Glomerular visceral epithelial cell (primary cell): ENCODE data around the gene SARNP.
A peak's percentile ranks its signal among the peaks of the same experiment; 100 is the strongest.

Experiments used
- DNase-seq: peaks from one replicate; pipeline ENCODE4 v3.0.0-alpha.2; 2016; ENCODE audit errors: extremely low spot score

SARNP gene

DNA sequence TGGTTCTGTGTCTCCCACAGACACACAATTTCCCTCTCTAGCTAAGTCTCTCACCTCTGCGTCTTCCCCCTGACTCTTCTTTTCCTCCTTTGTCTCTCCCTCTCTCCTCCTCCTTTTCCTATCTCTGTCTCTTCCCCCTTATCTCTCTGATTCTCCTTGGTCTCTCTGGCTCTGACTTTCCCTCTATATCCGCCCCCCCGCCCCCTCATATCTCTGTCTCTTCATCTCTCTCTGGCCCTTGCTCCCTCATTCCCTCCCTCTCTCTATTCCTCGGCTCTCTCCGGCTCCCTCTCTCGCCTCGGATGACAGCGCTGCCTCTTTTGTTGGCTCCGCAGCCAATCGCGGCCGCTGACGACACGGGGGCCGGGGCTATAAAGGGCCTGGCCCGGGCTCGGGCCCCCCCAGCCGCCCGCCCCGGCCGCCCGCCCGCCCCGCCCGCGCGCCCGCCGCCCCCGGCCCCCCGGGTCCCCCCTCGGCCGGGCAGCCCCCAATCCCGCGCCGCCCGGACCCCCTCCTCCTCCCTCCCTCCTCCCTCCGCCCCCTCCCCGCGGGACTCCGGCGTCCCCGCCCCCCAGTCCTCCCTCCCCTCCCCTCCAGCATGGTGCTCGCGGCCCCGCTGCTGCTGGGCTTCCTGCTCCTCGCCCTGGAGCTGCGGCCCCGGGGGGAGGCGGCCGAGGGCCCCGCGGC, 74.7 kb downstream of the SARNP start, which contains the start of gene GDF11:
TSS of gene GDF11 (plus strand) at position 404 of the 687 bp plus-strand sequence. CDS start at position 599, 195 bp downstream.
- DNase-seq: peak; percentile 82

DNA sequence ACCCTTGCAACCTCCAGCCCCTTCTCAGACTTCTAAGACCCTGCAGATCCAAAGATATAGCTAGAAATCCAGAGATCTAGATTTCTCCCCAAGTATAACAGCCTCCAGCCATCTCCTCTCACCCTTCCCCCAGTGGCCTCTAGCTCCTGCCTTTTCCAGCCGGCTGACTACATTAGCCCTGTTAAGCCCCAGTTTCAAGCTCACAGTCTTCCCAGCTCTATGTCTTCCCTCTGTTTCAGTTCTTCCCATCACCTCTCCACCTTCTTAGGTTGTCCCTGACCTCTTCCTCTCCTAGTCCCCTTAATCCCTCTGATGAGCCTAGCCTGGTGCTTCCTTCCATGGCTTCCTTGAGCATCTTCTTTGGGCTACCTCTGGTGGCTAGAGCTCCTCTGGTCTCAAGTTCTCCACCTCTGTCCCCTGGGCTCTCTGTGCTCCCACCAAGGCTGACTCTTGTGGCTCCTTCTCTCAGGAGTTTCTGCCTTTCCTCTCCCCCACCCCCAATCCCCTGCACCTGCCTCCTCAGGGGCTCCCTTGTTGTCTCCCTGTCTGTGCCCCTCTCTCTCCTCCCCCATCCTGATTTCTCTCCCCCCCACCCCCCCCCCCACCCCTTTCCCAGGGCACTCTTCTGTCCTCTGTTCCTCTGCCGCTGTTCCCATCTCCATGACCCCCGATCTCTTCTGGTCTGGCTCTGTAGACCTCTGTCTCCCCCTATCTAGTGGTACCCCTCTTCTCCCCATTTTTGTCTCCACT, 75.4 kb downstream of the SARNP start:
- no peak for DNase-seq

DNA sequence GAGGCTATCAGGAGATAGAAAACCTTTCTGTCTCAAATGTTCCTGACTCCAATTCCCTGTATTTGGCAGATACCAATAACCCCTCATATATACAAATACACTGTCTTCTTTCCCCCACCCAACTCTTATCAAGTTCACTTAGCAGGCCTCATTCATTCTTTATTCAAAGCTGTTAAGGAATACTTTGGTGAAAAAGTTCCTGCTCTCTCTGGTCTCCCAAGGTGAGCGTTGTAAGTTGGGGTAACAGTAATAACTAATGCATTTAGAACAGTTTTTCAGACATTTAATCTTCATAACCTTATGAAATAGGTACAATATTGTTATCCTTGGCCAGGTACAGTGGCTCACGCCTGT, 78.5 kb downstream of the SARNP start:
- DNase-seq: no peak

DNA sequence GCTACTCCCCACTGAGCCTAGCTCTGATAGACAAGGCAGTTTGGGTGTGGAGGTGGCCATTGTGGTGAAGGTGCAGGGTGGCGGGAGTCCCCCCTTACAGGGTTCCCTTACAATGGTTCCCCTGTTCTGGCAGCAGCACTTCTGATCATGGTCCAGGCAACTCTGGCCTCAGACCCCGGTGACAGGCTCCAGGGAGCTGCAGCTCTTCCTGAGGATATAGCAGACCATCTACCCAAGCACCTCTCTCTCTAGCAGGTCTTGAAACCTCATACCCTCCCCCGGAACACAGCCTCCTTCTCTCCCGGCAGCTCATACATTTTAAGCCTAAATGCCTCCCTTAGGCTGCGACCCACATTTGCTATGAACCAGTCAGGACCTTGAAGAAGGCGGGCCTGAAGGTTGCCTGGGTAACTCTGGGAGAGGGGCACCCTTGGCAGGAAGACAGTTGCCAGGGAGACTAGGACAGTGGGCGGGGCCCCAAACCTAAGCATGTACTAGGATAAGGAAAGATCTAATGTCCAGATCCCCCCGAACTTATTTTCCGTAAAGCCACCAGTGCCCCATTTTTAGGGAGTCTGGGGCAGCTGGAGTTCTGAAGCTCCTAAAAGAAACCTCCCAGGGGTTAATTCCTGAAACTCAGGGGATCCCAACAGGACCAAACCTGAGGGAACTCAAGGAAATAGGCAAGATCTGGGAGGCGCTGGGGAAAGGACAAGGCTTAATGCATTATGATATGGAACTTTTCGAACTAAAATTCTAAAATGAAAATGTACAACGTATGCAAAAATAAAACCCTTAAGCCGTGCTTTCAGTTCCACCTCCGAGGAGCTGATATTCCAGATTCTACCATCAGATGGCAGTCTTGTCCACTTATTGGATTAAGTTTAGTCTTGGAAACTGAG, 79.2 kb downstream of the SARNP start:
- peak; percentile 83 for DNase-seq

DNA sequence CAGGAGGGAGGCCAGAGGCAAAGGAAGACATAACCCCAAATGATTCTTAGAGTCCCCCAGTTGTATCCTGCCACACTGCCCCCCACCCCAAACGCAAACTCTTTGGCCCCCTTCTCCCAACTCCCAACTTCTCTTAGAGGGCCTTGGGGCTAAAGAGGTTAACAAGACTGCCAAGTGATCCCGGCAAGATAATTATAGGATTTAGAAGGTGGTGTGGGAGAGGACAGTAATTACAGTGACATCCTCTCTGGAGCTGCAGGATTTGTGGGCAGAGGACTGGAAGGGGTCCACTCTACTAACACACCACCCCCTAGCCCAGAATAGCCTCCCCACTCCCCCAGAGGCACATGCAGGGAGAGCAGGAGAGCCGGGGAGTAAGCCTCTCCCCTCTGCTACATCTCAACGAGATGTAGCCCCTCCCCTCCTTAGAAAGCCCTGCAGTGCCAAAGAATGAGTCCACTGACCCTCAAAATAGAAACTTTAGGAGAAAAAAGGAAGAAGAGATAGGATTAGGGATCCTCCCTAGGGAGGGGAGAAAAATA, 79.9 kb downstream of the SARNP start:
- no peak for DNase-seq

DNA sequence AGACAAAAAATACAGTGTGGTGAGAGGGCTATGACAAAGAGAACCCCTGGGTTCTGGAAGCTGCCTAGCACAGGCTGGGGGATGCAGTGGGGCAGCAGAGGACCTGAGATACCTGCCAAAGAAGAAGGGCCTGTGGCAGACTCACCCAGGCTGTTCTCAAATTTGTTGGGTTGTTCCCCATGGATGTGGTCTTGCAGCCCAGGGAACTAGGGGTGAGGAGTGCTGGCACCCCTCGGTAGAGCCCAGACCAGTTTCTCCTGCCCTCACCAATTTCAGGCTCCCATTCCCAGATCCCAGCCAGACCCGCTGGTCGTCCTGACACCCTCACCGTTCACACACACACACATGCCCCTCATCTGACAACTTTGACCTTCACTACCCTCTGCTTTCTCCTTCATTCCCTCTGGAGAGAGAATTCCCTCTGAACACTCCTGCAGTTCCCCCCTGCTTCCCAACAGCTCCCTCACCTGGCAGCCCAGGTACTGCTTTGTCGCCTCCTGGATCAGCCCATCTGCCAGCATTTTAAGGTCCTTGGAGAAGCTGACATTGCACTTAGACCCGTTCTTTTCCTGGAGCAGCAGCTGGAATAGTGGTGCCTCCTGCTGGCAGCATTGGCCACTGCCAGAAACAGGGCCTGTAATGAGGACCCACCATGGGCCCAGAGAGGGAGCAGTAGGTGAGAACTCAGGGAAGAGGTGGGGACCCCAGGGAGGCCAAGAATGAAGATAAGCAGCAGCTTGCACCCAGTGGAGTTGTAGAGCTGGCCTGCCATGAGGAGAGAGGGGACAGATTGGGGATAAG, 80.5 kb downstream of the SARNP start:
- peak; percentile 59 for DNase-seq

DNA sequence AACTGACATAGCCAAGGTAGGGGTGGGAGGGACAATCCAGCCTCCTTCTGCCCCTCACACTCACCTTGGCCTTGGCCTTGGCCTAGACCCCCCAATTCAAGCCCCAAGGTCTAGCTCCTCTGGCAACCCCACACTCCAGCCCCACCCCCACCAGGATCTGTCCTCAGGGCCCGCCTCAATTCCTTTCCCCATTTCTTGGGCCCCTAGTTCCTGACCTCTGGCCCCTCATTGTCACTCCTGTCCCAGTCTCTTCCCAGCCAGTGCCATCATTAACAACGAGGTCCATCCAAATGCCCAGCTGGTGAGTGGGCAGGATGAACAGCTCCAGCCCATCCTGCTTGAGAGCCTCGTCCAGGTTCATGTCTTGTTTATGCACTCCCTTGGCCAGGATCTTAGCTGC, 81.4 kb downstream of the SARNP start:
- no peak for DNase-seq

DNA sequence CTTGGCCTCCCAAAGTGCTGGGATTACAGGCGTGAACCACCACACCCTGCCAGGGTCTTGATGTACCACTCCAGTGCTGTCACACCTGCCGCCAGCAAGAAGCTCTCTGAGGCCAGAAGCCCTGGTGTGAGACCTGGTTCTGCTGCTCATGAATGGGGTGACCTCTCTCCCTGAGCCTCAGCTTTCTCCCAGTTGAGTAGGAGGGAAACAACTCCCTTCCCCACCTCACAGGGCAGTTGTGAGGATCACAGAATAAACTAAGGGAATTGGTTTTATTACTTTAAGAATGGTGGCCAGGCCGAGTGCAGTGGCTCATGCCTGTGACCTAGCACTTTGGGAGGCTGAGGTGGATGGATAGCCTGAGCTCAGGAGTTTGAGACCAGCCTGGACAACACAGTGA, 82.9 kb downstream of the SARNP start:
- no peak for DNase-seq

DNA sequence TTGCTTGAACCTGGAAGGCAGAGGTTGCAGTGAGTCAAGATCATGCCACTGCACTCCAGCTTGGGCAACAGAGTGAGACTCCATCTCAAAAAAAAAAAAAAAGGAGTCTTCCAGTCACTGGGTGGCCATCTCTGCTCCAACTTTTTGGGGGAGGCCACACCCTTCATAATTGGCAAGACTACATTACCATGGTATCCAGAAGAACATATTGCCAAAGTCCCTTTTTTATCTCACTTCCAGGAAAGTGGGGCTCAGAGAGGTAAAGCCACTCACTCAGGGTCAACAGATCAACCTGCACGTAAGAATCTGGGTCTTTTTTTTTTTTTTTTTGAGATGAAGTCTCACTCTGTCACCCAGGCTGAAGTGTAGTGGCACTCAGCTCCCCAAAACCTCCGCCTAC, 83.7 kb downstream of the SARNP start:
- DNase-seq: no peak

DNA sequence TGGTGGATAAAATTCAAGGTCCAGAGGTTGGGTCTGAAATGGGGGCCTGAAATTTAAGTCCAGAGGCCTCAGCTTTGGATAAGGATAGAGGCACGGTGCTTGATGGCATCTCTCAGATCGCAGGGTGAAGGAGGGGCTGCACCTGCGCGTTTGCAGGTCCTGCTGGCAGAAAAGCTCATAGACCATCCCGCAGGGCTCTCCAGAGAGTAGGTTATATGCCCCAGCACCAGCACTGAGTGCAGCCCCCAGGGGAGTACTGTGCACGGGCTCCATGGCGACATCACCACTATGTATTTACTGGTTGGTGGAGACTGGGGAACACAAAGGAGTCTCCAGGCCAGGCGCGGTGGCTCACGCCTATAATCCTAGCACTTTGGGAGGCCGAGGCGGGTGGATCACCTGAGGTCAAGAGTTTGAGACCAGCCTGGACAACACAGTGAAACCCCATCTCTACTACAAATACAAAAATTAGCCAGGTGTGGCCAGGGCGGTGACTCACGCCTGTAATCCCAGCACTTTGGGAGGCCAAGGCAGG, 84.4 kb downstream of the SARNP start:
- no peak for DNase-seq

DNA sequence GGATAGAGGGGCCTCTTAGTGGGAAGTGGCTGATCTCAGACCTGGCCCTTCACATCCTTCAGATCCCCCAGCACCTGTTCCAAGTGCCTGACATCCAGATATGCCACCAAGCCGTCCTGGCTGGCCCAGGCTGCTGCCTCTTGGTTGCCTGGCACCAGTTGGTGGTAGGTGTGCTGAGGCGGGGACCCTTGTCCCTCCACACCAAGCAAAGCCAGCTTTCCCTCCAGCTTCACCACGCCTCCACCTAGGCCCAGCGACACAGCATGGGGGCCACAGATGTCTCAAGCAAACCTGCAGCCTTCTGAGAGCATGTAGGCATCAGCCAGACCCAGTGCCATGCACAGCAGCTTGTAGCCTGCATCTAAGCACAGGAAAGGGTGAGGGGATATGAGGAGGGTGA, 85.2 kb downstream of the SARNP start:
- no peak for DNase-seq

DNA sequence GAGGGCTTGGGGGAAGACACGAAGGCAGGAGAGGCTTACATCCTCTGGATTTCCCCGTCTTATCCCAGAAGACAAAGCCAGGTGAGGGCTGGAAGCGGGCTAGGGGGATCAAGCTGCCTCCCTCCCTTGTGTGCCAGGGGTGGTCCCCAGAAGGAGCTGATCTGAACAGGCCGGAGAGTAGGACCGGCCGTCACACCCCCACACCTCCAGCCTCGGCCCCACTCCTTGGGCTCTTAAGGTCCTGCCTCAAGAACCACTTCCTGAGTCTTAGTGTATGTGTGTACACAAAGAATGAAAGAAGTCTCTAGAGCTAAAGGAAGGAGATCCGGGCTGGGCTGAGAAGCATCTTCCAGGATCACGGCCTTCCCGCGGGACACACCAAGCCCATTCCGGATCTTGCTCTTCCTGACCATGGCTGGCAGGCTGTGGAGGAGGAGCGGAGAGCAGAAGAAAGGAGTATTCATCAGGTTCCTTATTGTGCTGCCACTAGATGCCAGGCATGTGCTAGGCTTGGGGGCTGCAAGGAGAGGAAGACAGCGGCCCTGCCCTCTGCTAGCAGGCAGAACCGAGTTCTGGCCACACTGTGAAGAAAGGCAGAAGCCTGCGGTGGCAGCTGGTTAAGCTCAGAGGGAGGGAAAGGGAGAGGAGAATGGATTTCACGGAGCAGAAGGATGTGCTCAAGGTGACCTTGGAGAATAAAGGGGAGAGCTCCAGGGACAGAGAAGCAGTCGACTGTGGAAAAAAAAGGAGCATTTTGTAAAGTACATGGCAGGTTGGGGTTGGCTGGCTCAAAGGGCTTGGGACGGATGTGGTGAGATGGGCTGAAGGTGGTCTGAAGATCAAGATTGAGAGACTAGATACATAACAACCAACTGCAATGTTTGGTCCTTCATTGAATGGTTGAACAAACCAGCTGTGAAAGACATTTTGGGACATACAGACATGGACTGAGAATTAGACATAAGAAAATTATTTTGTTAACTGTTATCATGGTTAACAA, 87.4 kb downstream of the SARNP start:
- DNase-seq: peak; percentile 69

DNA sequence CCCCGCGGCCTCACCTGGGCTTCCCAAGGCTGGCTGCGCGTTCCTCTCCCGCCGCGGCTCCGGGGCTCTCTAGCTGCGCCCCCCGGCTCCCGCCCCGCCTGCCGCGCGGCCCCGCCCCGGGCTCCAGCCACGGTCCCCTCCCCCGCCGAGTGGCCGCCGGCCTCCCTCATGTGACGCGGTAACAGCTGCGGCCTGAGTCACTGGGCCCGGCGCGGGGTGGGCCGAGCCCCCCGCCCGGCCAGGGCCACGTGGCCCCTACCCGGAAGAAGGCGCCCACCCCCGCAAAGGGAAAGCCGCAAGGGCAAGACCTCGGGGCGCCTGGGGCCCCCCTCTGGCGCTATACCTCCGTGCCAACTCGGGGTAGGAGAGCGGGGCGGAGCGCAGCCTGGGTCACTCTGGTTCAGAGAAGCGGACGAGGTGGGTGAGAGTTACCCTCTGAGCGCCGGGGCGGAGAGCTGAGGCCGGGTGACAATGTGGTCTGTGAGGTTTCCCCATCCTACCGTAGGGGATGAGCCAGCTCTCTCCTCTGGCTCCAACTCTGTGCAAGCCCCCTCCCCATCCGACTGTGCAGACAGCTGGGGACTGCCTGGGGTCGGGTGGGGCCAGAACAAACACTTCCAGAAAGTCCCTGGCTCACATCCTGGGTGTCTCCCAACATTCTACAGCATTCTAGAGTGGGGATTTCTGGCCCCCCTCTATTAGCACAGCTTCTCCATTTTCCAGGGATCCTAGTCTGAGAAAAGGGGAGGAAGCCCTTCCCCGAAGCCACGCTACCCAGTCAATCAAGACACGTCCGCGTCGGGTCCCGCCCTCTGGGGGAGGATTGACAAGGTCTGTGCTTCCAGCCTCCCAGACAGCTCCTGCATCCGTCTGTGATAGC, 88.3 kb downstream of the SARNP start, which contains the start of gene CD63:
TSS of gene CD63 (minus strand) at position 71 of the 880 bp plus-strand sequence. CDS start 668 bp downstream, outside the sequence.
- DNase-seq: peak; percentile 89

DNA sequence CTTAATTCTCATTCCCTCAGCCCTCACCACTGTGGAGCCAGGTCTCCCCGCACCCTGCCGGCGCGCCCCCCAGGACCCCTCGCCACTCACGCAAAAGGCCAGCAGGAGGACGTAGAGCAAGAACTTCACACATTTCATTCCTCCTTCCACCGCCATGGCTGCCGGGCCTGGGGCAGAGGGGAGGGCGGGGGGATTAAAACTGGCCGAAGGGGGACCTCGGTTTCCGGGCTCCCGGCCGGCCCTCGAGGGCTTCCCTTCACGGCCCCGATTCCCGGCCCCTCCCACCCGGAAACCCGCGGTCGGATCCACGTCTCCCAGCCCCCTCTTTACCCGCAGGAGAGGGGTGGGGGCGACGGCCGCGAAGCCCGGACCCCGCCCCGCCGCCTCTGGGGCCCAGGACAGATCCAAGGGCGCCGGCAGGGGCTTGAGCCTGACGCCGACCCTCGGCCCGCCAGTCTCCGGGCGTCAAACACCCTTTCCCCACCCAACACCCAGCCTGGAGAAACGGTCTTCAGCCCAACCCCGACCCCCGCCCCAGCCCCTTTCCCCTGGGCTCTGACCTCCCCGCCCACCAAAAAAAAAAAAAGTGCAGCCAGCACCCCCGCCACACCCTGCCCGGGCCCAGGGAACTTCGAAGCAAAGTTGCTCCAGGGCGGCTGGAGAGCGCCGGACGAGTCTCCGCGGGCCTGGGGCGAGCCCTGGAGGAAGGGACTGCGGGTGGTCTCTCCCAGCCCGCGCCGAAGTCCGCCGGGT, 89.2 kb downstream of the SARNP start:
- DNase-seq: peak; percentile 74

DNA sequence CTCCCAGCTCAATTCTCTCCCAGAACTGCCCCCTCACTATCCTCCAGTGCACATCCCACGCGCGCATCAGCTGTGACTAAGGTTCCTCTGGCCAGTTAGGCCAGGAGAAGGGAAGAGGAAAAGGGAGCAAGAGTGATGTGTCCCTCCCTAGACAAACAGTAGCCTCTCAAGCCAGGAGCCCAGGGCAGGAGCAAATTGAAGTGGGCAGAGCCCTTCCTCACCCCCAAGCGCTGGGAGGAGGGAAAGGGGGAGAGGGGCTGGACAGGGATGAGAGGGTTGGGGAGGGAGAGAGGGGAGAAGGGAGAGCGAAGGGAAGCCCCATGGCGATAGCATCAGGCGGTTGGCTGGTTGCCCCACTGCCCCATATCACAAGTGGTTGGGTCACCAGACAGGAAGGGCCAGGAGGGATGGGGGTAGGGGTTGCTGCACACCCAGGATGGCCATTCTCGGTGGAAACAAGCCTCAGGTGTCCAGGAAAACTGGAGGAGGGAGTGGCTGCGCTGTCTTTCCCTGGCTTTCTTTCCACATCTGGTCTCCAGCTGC, 89.8 kb downstream of the SARNP start:
- DNase-seq: no peak

DNA sequence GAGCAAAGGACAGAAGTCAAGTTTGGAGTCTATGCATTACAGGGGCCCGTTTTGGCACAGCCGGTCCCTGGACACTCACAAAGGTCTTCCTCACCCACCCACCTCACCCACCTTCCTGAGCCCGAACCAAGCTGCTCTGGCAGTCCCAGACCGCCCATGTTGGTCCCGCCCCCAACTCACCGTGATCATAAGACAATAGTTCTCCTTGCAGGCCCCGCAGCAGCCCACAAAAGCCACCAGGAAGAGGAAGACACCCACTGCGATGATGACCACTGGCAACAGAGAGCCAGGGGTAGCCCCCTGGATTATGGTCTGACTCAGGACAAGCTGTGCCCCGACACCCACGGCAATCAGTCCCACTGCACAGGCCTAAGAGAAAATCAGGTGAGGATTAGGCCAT, 90.6 kb downstream of the SARNP start:
- no peak for DNase-seq

DNA sequence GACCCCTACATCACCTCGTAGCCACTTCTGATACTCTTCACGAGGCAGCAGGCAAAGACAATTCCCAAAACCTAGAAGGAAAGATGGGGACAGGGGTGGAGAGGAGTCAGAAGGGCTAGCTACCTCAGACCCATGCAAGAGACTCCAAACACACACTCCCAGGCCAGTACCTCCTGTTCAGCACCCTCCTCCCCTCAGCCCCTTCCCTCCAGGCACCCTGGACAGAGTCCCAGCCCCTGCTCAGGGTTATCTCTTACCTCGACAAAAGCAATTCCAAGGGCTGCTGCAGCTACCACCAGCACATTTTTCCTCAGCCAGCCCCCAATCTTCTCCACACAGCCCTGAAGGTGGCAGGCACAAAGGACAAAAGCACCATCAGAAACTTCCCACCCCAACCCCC, 92.0 kb downstream of the SARNP start:
- no peak for DNase-seq

DNA sequence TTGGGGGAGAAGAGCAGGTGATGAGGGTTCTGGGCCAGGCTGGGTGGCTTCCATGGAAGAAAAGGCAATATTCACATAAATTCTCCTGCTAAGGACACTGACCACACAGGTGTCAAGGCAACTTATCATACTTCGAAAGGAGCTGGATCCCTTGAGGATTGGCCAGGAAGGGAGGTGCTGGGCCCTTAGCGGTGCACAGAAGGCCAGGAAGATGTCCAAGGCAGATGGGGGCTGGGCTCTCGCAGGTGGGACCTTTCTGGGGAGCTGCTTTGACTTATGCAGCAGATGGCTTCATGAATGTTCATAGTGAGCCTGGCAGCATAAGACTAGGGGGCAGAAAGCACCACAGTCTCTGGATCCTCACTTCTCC, 92.6 kb downstream of the SARNP start:
- DNase-seq: no peak
